Left lobe of liver (tissue), 2 donors: ENCODE measurements around the gene FXYD4. TPM values are rescaled to one million over a fixed set of nuclear protein-coding genes. Genes with fewer than 3 reads are reported as not detected.
"Not testable (repeated sequence)": the region's sequence is repeated elsewhere in the genome, so short reads cannot be mapped to it uniquely, and the experiment has no call there.

ENCODE experiments used
- ATAC-seq: fragments of 200-7000 bp; cut with Tn5 transposase; one replicate; pipeline ENCODE4 v1.9.1; 2020; ENCODE audit warnings: mild to moderate bottlenecking, moderate library complexity
- DNase-seq: peaks from one replicate; pipeline ENCODE4 v3.0.0-alpha.2; 2020; ENCODE audit warnings: low spot score
- total RNA-seq: library from RNA; stranded (reverse); gene quantifications from one replicate; pipeline ENCODE4 v1.2.1, GENCODE V29; 2021
- donor health status: DM: no; HTN: no; CAD: no; lungs with moderate emphysema.
- donor health status: DM: no; HTN: yes; CAD: no.

FXYD4 gene
- not detected for total RNA-seq

GRCh38 chr10:43371418-43371817 is at the start of gene FXYD4:
TSS of gene FXYD4 (plus strand) at chr10:43371636. CDS start at chr10:43373747, 2,111 bp downstream.
- ATAC-seq = no peak

GRCh38 chr10:43322331-43322730 is 49.1 kb upstream of the FXYD4 start:
- no peak for DNase-seq
- no peak for ATAC-seq

More at GRCh38 chr10:43371418-43371817, at the start of gene FXYD4:
- no peak for DNase-seq

GRCh38 chr10:43322769-43323168 is 48.7 kb upstream of the FXYD4 start:
- ATAC-seq (peak; percentile 73), DNase-seq (peak; percentile 66)

- no peak for DNase-seq
- no peak for ATAC-seq
These were observed 48.2 kb upstream of the FXYD4 start for GRCh38 chr10:43323245-43323644.

- no peak for ATAC-seq
- DNase-seq = no peak
These were observed 46.6 kb upstream of the FXYD4 start for GRCh38 chr10:43324876-43325275.

GRCh38 chr10:43327171-43327570 is 44.3 kb upstream of the FXYD4 start:
- no peak for DNase-seq
- no peak for ATAC-seq

- no peak for DNase-seq
- no peak for ATAC-seq
These were observed 43.5 kb upstream of the FXYD4 start for GRCh38 chr10:43327986-43328385.

GRCh38 chr10:43328810-43329209 is 42.6 kb upstream of the FXYD4 start:
- ATAC-seq, DNase-seq: not testable (repeated sequence)

GRCh38 chr10:43329246-43329885 is 42.1 kb upstream of the FXYD4 start:
- DNase-seq, ATAC-seq: not testable (repeated sequence)

GRCh38 chr10:43330049-43330823 is 41.2 kb upstream of the FXYD4 start:
- ATAC-seq, DNase-seq: not testable (repeated sequence)

- not testable (repeated sequence) for ATAC-seq, DNase-seq
These were observed 40.7 kb upstream of the FXYD4 start for GRCh38 chr10:43330824-43331127.

GRCh38 chr10:43333653-43334052 is 37.8 kb upstream of the FXYD4 start:
- no peak for DNase-seq
- ATAC-seq = no peak

GRCh38 chr10:43336061-43336460 is 35.4 kb upstream of the FXYD4 start:
- ATAC-seq = no peak
- no peak for DNase-seq

- DNase-seq (no peak), ATAC-seq (no peak)
These were observed 34.7 kb upstream of the FXYD4 start for GRCh38 chr10:43336641-43337318.

- not testable (repeated sequence) for ATAC-seq, DNase-seq
These were observed 33.9 kb upstream of the FXYD4 start for GRCh38 chr10:43337536-43337935.

GRCh38 chr10:43338117-43338516 is 33.3 kb upstream of the FXYD4 start:
- no peak for ATAC-seq
- no peak for DNase-seq

- no peak for DNase-seq
- no peak for ATAC-seq
These were observed 32.3 kb upstream of the FXYD4 start for GRCh38 chr10:43339136-43339535.

GRCh38 chr10:43340101-43340500 is 31.3 kb upstream of the FXYD4 start:
- ATAC-seq (no peak), DNase-seq (no peak)

GRCh38 chr10:43340619-43341018 is 30.8 kb upstream of the FXYD4 start:
- no peak for DNase-seq
- ATAC-seq = no peak

- no peak for DNase-seq
- no peak for ATAC-seq
These were observed 30.0 kb upstream of the FXYD4 start for GRCh38 chr10:43341450-43341849.

- DNase-seq (no peak), ATAC-seq (no peak)
These were observed 28.9 kb upstream of the FXYD4 start for GRCh38 chr10:43342279-43343125.
